ENCODE measurements around the gene CTBP2. TPM values are rescaled to one million over a fixed set of nuclear protein-coding genes. Genes with fewer than 3 reads are reported as not detected.
A peak's percentile ranks its signal among the peaks of the same experiment; 100 is the strongest.

The CTBP2 gene
- polyA plus RNA-seq, 1 donor (not counting 4 experiments of a cell fraction or from before 2014, with no cell fraction given), result 76.0 TPM

GRCh38 chr10:125144206-125144605 is 16.2 kb downstream of the CTBP2 start:
- Histone ChIP-seq H3K27ac (ENCODE audit: control insufficient read depth, insufficient read depth, low read length) (peak overlapping the region; percentile 30), H3K36me3 (ENCODE audit: control insufficient read depth in 2 of 2, extremely low read depth in 1 of 2, insufficient read depth in 2 of 2, low read length in 2 of 2) (peaks cover 6 to 21% of the 10 kb centered on the region in 2 experiments), H3K9ac (ENCODE audit: control insufficient read depth, extremely low read depth, insufficient read depth, low read length) (no peak overlapping the region), H4K20me1 (ENCODE audit: control insufficient read depth, extremely low read depth, insufficient read depth, low read length) (peaks cover 39% of the 10 kb centered on the region), H3K79me2 (ENCODE audit: control insufficient read depth, insufficient read depth, low read length) (peaks cover 94% of the 10 kb centered on the region), H3K4me3 (ENCODE audit: control insufficient read depth in 2 of 3, extremely low read depth in 1 of 3, insufficient read depth in 2 of 3, low read depth in 1 of 3, low read length in 3 of 3) (no peak overlapping the region), H2AFZ (ENCODE audit: control insufficient read depth, low read length) (no peak overlapping the region), H3K9me1 (ENCODE audit: control insufficient read depth, extremely low read depth, insufficient read depth, low read length) (peaks cover 9% of the 10 kb centered on the region), H3K4me1 (ENCODE audit: control insufficient read depth, extremely low read depth, insufficient read depth, low read length) (peaks cover 47% of the 10 kb centered on the region), H3K4me2 (ENCODE audit: control insufficient read depth, extremely low read depth, insufficient read depth, low read depth, low read length) (no peak overlapping the region), H3K9me3 (ENCODE audit: control insufficient read depth, low read depth, low read length) (no peaks in the 10 kb centered on the region), H3K27me3 (ENCODE audit: control insufficient read depth, extremely low read depth, insufficient read depth, low read length) (no peaks in the 10 kb centered on the region)
- FAIRE-seq (no peak), DNase-seq (ENCODE audit: low read depth, low spot score) (no peak)
- dilution Hi-C loops (cut with MboI; ENCODE audit: extremely low pct_ligation_motif_present, low sequenced_read_pairs), result no loop called here
- no peak for TF ChIP-seq CTCF (optimal IDR thresholded peaks at IDR 0.05 in 1 of 3, IDR thresholded peaks at IDR 0.05 in 1 of 3, conservative IDR thresholded peaks at IDR 0.05 in 1 of 3; ENCODE audit: extremely low read depth in 1 of 3, insufficient read depth in 2 of 3, low read length in 3 of 3)
- TF ChIP-seq EZH2 (IDR thresholded peaks at IDR 0.05; ENCODE audit: low read length), result no peak

- no peak for FAIRE-seq
- Histone ChIP-seq H3K36me3 (ENCODE audit: control insufficient read depth in 2 of 2, extremely low read depth in 1 of 2, insufficient read depth in 2 of 2, low read length in 2 of 2) (peaks cover 6 to 20% of the 10 kb centered on the region in 2 experiments), H3K27ac (ENCODE audit: control insufficient read depth, insufficient read depth, low read length) (no peak overlapping the region), H4K20me1 (ENCODE audit: control insufficient read depth, extremely low read depth, insufficient read depth, low read length) (peaks cover 46% of the 10 kb centered on the region), H3K79me2 (ENCODE audit: control insufficient read depth, insufficient read depth, low read length) (peaks cover 94% of the 10 kb centered on the region), H3K4me3 (ENCODE audit: control insufficient read depth in 2 of 3, extremely low read depth in 1 of 3, insufficient read depth in 2 of 3, low read depth in 1 of 3, low read length in 3 of 3) (no peak overlapping the region), H3K9ac (ENCODE audit: control insufficient read depth, extremely low read depth, insufficient read depth, low read length) (no peak overlapping the region), H3K9me3 (ENCODE audit: control insufficient read depth, low read depth, low read length) (no peaks in the 10 kb centered on the region), H3K27me3 (ENCODE audit: control insufficient read depth, extremely low read depth, insufficient read depth, low read length) (no peaks in the 10 kb centered on the region), H3K9me1 (ENCODE audit: control insufficient read depth, extremely low read depth, insufficient read depth, low read length) (peaks cover 5% of the 10 kb centered on the region), H2AFZ (ENCODE audit: control insufficient read depth, low read length) (no peak overlapping the region), H3K4me2 (ENCODE audit: control insufficient read depth, extremely low read depth, insufficient read depth, low read depth, low read length) (no peak overlapping the region), H3K4me1 (ENCODE audit: control insufficient read depth, extremely low read depth, insufficient read depth, low read length) (peaks cover 35% of the 10 kb centered on the region)
- dilution Hi-C loops (cut with MboI; ENCODE audit: extremely low pct_ligation_motif_present, low sequenced_read_pairs), result no loop called here
- TF ChIP-seq EZH2 (IDR thresholded peaks at IDR 0.05; ENCODE audit: low read length) (no peak), CTCF (optimal IDR thresholded peaks at IDR 0.05 in 1 of 3, IDR thresholded peaks at IDR 0.05 in 1 of 3, conservative IDR thresholded peaks at IDR 0.05 in 1 of 3; ENCODE audit: extremely low read depth in 1 of 3, insufficient read depth in 2 of 3, low read length in 3 of 3) (no peak)
- DNase-seq (ENCODE audit: low read depth, low spot score), result no peak
Observed at GRCh38 chr10:125142946-125143345, 17.4 kb downstream of the CTBP2 start.

All from keratinocyte (primary cell).